ENCODE data around the gene SCN4A. TPM values are rescaled to one million over a fixed set of nuclear protein-coding genes. Genes with fewer than 3 reads are reported as not detected.

The SCN4A gene
- total RNA-seq, 4 donors from 2014 or later, result 0.83 TPM; not detected in 3

- Histone ChIP-seq H3K27ac (peak overlapping the region; percentile 16 to 57 (median 36)), H3K9me3 (no peaks in the 10 kb centered on the region), H3K4me1 (peaks cover 0 to 10% (median 0%) of the 10 kb centered on the region in 4 donors), H3K4me3 (peak overlapping the region in 1 of 4 donors; percentile 4), H3K36me3 (no peaks in the 10 kb centered on the region), H3K27me3 (no peaks in the 10 kb centered on the region)
- TF ChIP-seq POLR2A (IDR thresholded peaks at IDR 0.05) (no peak), CTCF (IDR thresholded peaks at IDR 0.05) (peak in 1 of 6 experiments; percentile 9)
- peak in 2 of 3 donors; percentile 16 to 45 for DNase-seq
Measured at GRCh38 chr17:64016231-64016784, 43.6 kb upstream of the SCN4A start.

- no peaks in the 10 kb centered on the region for H3K9me3 ChIP-seq
- TF ChIP-seq CTCF (IDR thresholded peaks at IDR 0.05), result no peak
- TF ChIP-seq POLR2A (IDR thresholded peaks at IDR 0.05), result no peak
- H3K27ac ChIP-seq, result peak overlapping the region in 2 of 4 donors; percentile 41 to 59
- peaks cover 0 to 5% (median 0%) of the 10 kb centered on the region in 4 donors for H3K4me1 ChIP-seq
- H3K36me3 ChIP-seq, result no peaks in the 10 kb centered on the region
- no peak overlapping the region for H3K4me3 ChIP-seq
- no peaks in the 10 kb centered on the region for H3K27me3 ChIP-seq
- peak in 1 of 3 donors; percentile 12 for DNase-seq
Measured at GRCh38 chr17:64015447-64015846, 42.7 kb upstream of the SCN4A start.

- peak in 1 of 3 donors; percentile 11 for DNase-seq
- Histone ChIP-seq H3K9me3 (no peaks in the 10 kb centered on the region), H3K4me1 (peaks cover 0 to 24% (median 3%) of the 10 kb centered on the region in 4 donors), H3K27ac (no peak overlapping the region), H3K27me3 (no peaks in the 10 kb centered on the region), H3K36me3 (no peaks in the 10 kb centered on the region), H3K4me3 (no peak overlapping the region)
- TF ChIP-seq POLR2A (IDR thresholded peaks at IDR 0.05), result no peak
- no peak for TF ChIP-seq CTCF (IDR thresholded peaks at IDR 0.05)
Measured at GRCh38 chr17:64009571-64010402, 37.1 kb upstream of the SCN4A start.

GRCh38 chr17:64008830-64009229, 36.1 kb upstream of the SCN4A start:
- Histone ChIP-seq H3K36me3 (no peaks in the 10 kb centered on the region), H3K4me3 (no peak overlapping the region), H3K27me3 (no peaks in the 10 kb centered on the region), H3K4me1 (peaks cover 0 to 24% (median 3%) of the 10 kb centered on the region in 4 donors), H3K27ac (peak overlapping the region in 1 of 4 donors; percentile 27), H3K9me3 (no peaks in the 10 kb centered on the region)
- peak in 2 of 3 donors; percentile 8 to 38 for DNase-seq
- no peak for TF ChIP-seq CTCF (IDR thresholded peaks at IDR 0.05)
- TF ChIP-seq POLR2A (IDR thresholded peaks at IDR 0.05), result no peak

GRCh38 chr17:64008346-64008745, 35.6 kb upstream of the SCN4A start:
- H3K27me3 ChIP-seq, result no peaks in the 10 kb centered on the region
- H3K4me3 ChIP-seq, result no peak overlapping the region
- H3K27ac ChIP-seq, result no peak overlapping the region
- DNase-seq, result peak in 1 of 3 donors; percentile 5
- H3K36me3 ChIP-seq, result no peaks in the 10 kb centered on the region
- H3K4me1 ChIP-seq, result peaks cover 0 to 24% (median 3%) of the 10 kb centered on the region in 4 donors
- H3K9me3 ChIP-seq, result no peaks in the 10 kb centered on the region
- no peak for TF ChIP-seq POLR2A (IDR thresholded peaks at IDR 0.05)
- TF ChIP-seq CTCF (IDR thresholded peaks at IDR 0.05), result no peak

All from Peyer's patch (tissue), 4 donors.